ENCODE data around the gene CHPF.

- TF ChIP-seq FOXK2 (IDR thresholded peaks at IDR 0.05) (no peak), TARDBP (IDR thresholded peaks at IDR 0.05) (no peak), ZNF384 (IDR thresholded peaks at IDR 0.05) (no peak), FOXM1 (IDR thresholded peaks at IDR 0.05; ENCODE audit: borderline replicate concordance) (no peak), SUZ12 (IDR thresholded peaks at IDR 0.05) (no peak), BHLHE40 (IDR thresholded peaks at IDR 0.05; ENCODE audit: borderline replicate concordance) (no peak), SP1 (IDR thresholded peaks at IDR 0.05) (no peak), NFRKB (IDR thresholded peaks at IDR 0.05) (no peak), LEF1 (IDR thresholded peaks at IDR 0.05; ENCODE audit: borderline replicate concordance) (no peak), L3MBTL2 (conservative IDR thresholded peaks at IDR 0.05) (no peak)
- TF ChIP-seq, protein P1, sequence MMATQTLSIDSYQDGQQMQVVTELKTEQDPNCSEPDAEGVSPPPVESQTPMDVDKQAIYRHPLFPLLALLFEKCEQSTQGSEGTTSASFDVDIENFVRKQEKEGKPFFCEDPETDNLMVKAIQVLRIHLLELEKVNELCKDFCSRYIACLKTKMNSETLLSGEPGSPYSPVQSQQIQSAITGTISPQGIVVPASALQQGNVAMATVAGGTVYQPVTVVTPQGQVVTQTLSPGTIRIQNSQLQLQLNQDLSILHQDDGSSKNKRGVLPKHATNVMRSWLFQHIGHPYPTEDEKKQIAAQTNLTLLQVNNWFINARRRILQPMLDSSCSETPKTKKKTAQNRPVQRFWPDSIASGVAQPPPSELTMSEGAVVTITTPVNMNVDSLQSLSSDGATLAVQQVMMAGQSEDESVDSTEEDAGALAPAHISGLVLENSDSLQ (IDR thresholded peaks at IDR 0.05), result no peak
These were observed 17.1 kb downstream of the CHPF start for GRCh38 chr2:219526320-219527075.
